ENCODE results near the gene SHCBP1L. TPM values are rescaled to one million over a fixed set of nuclear protein-coding genes. Genes with fewer than 3 reads are reported as not detected.

Gene SHCBP1L
- total and polyA plus RNA-seq, 11 donors: 0.31 TPM; not detected in 10

GRCh38 chr1:182939413-182939812 lies 13.6 kb downstream of the SHCBP1L start:
- H3K4me1 ChIP-seq: no peaks in the 10 kb centered on the region
- 95 to 99% (median 97%) methylated on average over 2 of the region's 2 CpGs for WGBS, 4 donors
- peaks cover 0 to 23% (median 7%) of the 10 kb centered on the region in 12 donors for H3K9me3 ChIP-seq
- no peaks in the 10 kb centered on the region for H3K36me3 ChIP-seq
- no peak for ATAC-seq
- DNase-seq: no peak
- H3K27ac ChIP-seq: no peak overlapping the region
- peaks cover 0 to 37% (median 6%) of the 10 kb centered on the region in 9 donors for H3K27me3 ChIP-seq
- intact Hi-C loops (cut with DNase I): no loop called here
- H3K4me3 ChIP-seq: no peak overlapping the region
- TF ChIP-seq CTCF (IDR thresholded peaks at IDR 0.05): no peak
- TF ChIP-seq POLR2A (IDR thresholded peaks at IDR 0.05): no peak

- H3K4me3 ChIP-seq: no peak overlapping the region
Observed at GRCh38 chr1:182935716-182936115, 17.2 kb downstream of the SHCBP1L start.

GRCh38 chr1:182930985-182931384 lies 22.0 kb downstream of the SHCBP1L start:
- Histone ChIP-seq H3K4me3 (no peak overlapping the region), H3K9me3 (peaks cover 0 to 27% (median 7%) of the 10 kb centered on the region in 12 donors), H3K27me3 (no peaks in the 10 kb centered on the region), H3K4me1 (no peaks in the 10 kb centered on the region), H3K27ac (no peak overlapping the region), H3K36me3 (peaks cover 0 to 3% (median 0%) of the 10 kb centered on the region in 9 donors)
- no peak for DNase-seq
- intact Hi-C loops (cut with DNase I): no loop called here
- WGBS, 4 donors: 70 to 89% (median 79%) methylated on average over 1 of the region's 1 CpG
- TF ChIP-seq POLR2A (IDR thresholded peaks at IDR 0.05) (no peak), CTCF (IDR thresholded peaks at IDR 0.05) (no peak)
- ATAC-seq: no peak

More at GRCh38 chr1:182935716-182936115, 17.2 kb downstream of the SHCBP1L start:
- DNase-seq (no peak), ATAC-seq (no peak)
- TF ChIP-seq POLR2A (IDR thresholded peaks at IDR 0.05) (no peak), CTCF (IDR thresholded peaks at IDR 0.05) (no peak)
- H3K36me3 ChIP-seq: peaks cover 0 to 3% (median 0%) of the 10 kb centered on the region in 9 donors
- no peak overlapping the region for H3K27ac ChIP-seq
- peaks cover 0 to 27% (median 7%) of the 10 kb centered on the region in 12 donors for H3K9me3 ChIP-seq
- peaks cover 0 to 13% (median 0%) of the 10 kb centered on the region in 9 donors for H3K27me3 ChIP-seq
- intact Hi-C loops (cut with DNase I): no loop called here
- no peaks in the 10 kb centered on the region for H3K4me1 ChIP-seq

- H3K27me3 ChIP-seq: no peaks in the 10 kb centered on the region
- ATAC-seq: no peak
- no peaks in the 10 kb centered on the region for H3K36me3 ChIP-seq
- no peaks in the 10 kb centered on the region for H3K4me1 ChIP-seq
- intact Hi-C loops (cut with DNase I): no loop called here
- no peak overlapping the region for H3K4me3 ChIP-seq
- H3K9me3 ChIP-seq: peaks cover 0 to 2% (median 0%) of the 10 kb centered on the region in 12 donors
- H3K27ac ChIP-seq: no peak overlapping the region
- WGBS, 4 donors: 85 to 95% (median 92%) methylated on average over 1 of the region's 1 CpG
- TF ChIP-seq CTCF (IDR thresholded peaks at IDR 0.05) (no peak), POLR2A (IDR thresholded peaks at IDR 0.05) (no peak)
- DNase-seq: no peak
Observed at GRCh38 chr1:182927693-182928433, 25.1 kb downstream of the SHCBP1L start.

Data from heart left ventricle (tissue), 16 donors.